ENCODE measurements around the gene LRPAP1.
"Not testable (repeated sequence)": the region's sequence is repeated elsewhere in the genome, so short reads cannot be mapped to it uniquely, and the experiment has no call there.

GRCh38 chr4:3546721-3547120 lies 14.5 kb upstream of the LRPAP1 start:
- TF ChIP-seq CTCF (IDR thresholded peaks at IDR 0.05; ENCODE audit: poor library complexity); EZH2 (IDR thresholded peaks at IDR 0.05; ENCODE audit: borderline replicate concordance); EZH2phosphoT487 (IDR thresholded peaks at IDR 0.05; ENCODE audit: low read depth, severe bottlenecking, unreplicated experiment): not testable (repeated sequence)
